NB4 (cell line): Measurements from ENCODE around the gene CCDC181.

Source experiments
- MYC ChIP-seq: IDR thresholded peaks from 2 replicates; pipeline ENCODE4 v1.6.1; 2011; ENCODE audit warnings: low read depth, low read length
- POLR2A ChIP-seq: IDR thresholded peaks from 2 replicates; pipeline ENCODE4 v1.6.1; 2011; ENCODE audit warnings: mild to moderate bottlenecking; ENCODE audit not compliant: insufficient read length; ENCODE audit errors: extremely low read depth
- TF ChIP-seq, protein P1 (sequence below): IDR thresholded peaks from one replicate; pipeline ENCODE4 v1.5.1; 2012; ENCODE audit warnings: low read depth, low read length
- TF ChIP-seq, protein P2 (sequence below): IDR thresholded peaks from 2 replicates; pipeline ENCODE4 v1.6.1; 2011; ENCODE audit warnings: low read depth, low read length

- TF ChIP-seq, protein P1, sequence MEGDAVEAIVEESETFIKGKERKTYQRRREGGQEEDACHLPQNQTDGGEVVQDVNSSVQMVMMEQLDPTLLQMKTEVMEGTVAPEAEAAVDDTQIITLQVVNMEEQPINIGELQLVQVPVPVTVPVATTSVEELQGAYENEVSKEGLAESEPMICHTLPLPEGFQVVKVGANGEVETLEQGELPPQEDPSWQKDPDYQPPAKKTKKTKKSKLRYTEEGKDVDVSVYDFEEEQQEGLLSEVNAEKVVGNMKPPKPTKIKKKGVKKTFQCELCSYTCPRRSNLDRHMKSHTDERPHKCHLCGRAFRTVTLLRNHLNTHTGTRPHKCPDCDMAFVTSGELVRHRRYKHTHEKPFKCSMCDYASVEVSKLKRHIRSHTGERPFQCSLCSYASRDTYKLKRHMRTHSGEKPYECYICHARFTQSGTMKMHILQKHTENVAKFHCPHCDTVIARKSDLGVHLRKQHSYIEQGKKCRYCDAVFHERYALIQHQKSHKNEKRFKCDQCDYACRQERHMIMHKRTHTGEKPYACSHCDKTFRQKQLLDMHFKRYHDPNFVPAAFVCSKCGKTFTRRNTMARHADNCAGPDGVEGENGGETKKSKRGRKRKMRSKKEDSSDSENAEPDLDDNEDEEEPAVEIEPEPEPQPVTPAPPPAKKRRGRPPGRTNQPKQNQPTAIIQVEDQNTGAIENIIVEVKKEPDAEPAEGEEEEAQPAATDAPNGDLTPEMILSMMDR, result no peak
- TF ChIP-seq POLR2A, result no peak
- TF ChIP-seq, protein P2, sequence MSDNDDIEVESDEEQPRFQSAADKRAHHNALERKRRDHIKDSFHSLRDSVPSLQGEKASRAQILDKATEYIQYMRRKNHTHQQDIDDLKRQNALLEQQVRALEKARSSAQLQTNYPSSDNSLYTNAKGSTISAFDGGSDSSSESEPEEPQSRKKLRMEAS, result no peak
- no peak for TF ChIP-seq MYC
Observed at GRCh38 chr1:169387399-169387798, 39.9 kb downstream of the CCDC181 start.
